Measurements from ENCODE around the gene PDS5B.

Gene PDS5B

DNA sequence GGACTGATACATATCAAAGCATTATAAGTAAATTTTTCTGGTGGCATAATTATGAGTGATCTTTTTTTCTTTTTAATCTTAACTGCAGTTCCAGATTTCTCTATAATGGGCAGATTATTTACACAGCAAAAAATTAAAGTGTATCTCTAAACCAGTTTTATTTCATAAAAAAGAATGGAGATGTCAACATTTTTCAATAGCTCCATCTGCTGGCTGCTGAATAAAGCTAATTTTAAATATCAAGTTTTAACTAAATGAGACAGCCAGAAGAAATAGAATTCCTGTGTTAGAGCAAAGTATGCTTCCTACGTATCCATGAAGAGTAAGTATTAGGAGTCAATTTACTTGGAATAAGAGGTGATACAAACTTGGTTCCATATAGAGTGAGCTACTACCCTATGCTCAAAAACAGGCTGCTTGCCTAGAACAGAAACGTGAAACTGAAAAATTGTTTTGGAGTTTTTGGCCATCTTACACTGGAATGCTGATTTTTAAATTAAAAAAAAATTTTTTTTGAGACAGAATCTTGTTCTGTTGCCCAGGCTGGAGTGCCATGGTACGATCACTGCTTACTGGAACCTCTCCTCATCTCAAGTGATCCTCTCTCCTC lies 5.0 kb upstream of the PDS5B start:
- H3K27ac ChIP-seq, result no peak overlapping the region
- TF ChIP-seq, protein P1, sequence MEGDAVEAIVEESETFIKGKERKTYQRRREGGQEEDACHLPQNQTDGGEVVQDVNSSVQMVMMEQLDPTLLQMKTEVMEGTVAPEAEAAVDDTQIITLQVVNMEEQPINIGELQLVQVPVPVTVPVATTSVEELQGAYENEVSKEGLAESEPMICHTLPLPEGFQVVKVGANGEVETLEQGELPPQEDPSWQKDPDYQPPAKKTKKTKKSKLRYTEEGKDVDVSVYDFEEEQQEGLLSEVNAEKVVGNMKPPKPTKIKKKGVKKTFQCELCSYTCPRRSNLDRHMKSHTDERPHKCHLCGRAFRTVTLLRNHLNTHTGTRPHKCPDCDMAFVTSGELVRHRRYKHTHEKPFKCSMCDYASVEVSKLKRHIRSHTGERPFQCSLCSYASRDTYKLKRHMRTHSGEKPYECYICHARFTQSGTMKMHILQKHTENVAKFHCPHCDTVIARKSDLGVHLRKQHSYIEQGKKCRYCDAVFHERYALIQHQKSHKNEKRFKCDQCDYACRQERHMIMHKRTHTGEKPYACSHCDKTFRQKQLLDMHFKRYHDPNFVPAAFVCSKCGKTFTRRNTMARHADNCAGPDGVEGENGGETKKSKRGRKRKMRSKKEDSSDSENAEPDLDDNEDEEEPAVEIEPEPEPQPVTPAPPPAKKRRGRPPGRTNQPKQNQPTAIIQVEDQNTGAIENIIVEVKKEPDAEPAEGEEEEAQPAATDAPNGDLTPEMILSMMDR (IDR thresholded peaks at IDR 0.05), result peak; percentile 71
- TF ChIP-seq ZFX (IDR thresholded peaks at IDR 0.05; ENCODE audit: borderline replicate concordance), result no peak

DNA sequence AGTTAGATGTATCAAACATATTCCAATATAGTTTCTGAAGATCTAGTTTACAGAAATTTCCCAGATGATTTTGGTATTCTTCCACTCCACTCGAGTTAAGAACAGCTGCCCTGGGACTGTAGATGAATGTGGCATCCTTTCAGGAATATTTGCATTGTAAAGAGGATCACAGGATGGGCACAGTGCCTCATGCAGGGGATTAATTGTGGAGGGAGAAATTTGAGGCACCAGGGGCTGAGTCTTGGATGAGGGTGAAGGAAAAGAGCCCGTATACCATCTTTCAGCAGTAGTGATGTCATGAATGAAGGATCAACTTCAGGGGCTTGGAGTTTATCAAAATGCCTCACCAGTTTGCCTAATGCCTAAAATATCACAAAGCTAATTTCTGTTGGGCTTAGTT lies 4.0 kb upstream of the PDS5B start:
- no peak overlapping the region for H3K27ac ChIP-seq
- TF ChIP-seq, protein P1 (IDR thresholded peaks at IDR 0.05), result no peak
- no peak for TF ChIP-seq ZFX (IDR thresholded peaks at IDR 0.05; ENCODE audit: borderline replicate concordance)

DNA sequence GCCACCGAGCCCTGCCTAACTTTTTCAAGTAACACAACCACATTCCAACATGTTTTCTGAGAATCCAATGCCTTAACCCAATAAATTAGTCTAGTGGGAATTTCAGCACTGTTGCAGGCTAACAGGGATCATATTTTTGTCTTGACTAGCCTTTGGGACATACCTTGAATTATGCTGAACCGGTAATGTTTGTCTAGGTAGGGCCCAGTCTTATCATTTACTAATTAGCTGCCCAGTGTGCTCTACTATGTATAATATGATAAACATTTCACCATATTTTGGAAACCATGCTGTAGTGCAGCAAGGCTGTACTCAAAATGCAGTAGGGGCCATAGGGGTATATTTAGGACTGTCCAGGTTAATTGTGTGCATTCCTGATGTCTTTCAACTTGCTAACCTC lies 3.3 kb upstream of the PDS5B start:
- no peak overlapping the region for H3K27ac ChIP-seq
- TF ChIP-seq, protein P1 (IDR thresholded peaks at IDR 0.05), result no peak
- no peak for TF ChIP-seq ZFX (IDR thresholded peaks at IDR 0.05; ENCODE audit: borderline replicate concordance)

DNA sequence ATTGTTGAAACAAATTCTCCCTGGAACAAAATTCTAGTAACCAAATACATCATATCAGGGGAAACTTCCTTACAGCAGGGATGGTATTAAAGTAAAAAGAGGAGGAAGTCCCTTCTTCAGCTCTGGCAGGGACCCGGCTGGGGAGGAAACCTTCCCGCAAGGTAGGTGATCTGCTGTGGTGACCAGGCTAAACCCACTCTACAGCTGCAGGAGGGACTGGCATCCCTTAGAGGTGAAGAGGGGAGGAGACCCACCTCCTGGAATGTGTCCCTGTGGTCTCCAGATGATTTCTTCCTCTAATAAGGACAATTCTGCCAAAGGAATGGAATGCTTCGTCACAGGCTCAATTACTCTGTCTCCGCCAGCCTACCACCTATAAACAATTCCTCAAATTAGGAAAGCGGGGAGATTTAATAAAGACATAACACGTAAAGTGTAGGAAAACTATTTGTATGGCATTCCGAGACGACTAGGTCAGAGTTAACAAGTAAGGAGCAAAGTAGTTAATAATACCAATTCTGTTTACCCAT lies 637 bp upstream of the PDS5B start:
- TF ChIP-seq, protein P1 (IDR thresholded peaks at IDR 0.05), result no peak
- TF ChIP-seq ZFX (IDR thresholded peaks at IDR 0.05; ENCODE audit: borderline replicate concordance), result no peak
- H3K27ac ChIP-seq, result peak overlapping the region; percentile 92; the same call in 1 of the 2 replicates

DNA sequence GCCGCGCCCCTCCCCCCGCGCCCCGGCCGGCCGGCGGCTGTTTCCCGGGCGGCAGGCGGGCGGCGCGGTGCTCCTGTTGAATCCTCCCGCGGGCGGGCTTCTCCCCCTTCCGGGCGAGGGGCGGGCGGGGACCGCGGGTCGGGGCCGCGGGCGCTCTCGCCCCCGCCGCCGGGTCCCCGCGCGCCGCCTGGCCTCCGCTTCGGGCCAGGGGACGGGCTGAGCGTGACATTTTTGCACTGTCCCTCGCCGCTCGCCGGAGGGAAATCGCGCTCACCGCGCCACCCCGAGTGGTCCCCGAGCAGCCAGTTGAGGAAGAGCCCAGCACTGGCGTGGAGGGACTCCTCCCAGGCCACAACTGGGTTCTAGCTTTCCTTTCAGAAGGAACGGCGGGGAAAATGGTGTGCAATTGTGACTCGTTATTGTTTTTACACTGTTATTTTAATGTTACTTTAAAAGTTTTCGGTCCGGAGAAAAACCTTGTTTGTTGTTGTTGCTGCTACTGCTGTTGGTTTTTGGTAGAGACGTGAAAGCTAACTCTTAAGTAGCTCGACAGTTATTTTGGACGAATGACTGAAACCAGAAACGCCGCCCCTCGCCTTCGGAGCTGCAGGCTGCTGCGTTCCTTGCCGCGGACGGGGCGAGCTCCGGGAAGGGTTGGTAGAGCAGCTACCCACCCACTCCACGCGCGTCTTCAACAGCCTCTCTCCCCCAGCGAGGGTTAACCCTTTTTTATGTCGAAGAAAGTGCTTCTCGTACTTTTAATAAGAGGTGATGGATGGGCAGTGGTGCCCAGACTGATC lies 959 bp downstream of the PDS5B start:
- TF ChIP-seq, protein P1 (IDR thresholded peaks at IDR 0.05), result no peak; the same call in 1 of the 2 replicates
- no peak for TF ChIP-seq ZFX (IDR thresholded peaks at IDR 0.05; ENCODE audit: borderline replicate concordance)
- H3K27ac ChIP-seq, result peak overlapping the region; percentile 92

DNA sequence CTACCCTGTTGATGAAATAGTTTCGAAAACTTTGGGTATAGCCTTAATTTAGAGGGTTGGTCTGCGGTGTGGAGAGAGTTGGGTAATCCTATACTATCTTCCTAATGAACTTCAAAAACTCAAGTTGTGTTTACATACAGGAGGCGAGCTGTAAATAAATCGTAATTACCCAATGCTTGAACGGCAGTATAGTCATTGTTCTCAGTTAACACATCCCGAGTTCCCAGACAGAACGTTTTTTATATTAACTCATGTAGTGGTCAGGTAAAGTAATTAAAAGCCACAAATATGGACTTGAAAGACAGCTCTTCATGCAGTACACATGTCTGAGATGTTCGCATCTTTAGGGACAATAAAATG lies 1.5 kb downstream of the PDS5B start:
- H3K27ac ChIP-seq, result peak overlapping the region; percentile 92

More for the DNA sequence above, 1.5 kb downstream of the PDS5B start:
- TF ChIP-seq ZFX (IDR thresholded peaks at IDR 0.05; ENCODE audit: borderline replicate concordance), result no peak
- TF ChIP-seq, protein P1 (IDR thresholded peaks at IDR 0.05), result no peak

Data from 22Rv1 (cell line).